GM12878 (cell line): ENCODE data around the gene CRYZL1. TPM values are rescaled to one million over a fixed set of nuclear protein-coding genes. Genes with fewer than 3 reads are reported as not detected.

ENCODE experiments used
- ATAC-seq: fragments of 200-7000 bp; cut with Tn5 transposase; 3 replicates; pipeline ENCODE4 v1.9.1; 2020; ENCODE audit warnings: mild to moderate bottlenecking, moderate library complexity
- BruUV-seq: library from RNA; stranded (reverse); fragments of 400-500 nt; replicated peaks from 2 replicates; lab custom pipeline; 2021; lab: Mats Ljungman, UMichigan
- CTCF ChIA-PET: fragments of 300-600 bp; sonication (Branson Sonifier 250); formaldehyde crosslinking; extraction: SDS; loops from one replicate; lab custom pipeline; 2021; ENCODE audit warnings: inconsistent platforms; lab: Yijun Ruan, JAX
- POLR2A ChIA-PET: fragments of 350-600 bp; formaldehyde crosslinking; extraction: SDS; loops from one replicate; lab custom pipeline; 2021; ENCODE audit warnings: inconsistent platforms; lab: Charles Lee
- RAD21 ChIA-PET: fragments of 300-600 bp; sonication (Branson Sonifier 250); formaldehyde crosslinking; loops from one replicate; lab custom pipeline; 2023; ENCODE audit warnings: antibody characterized with exemption; ENCODE audit not compliant: unreplicated experiment; lab: Charles Lee
- SMC1A ChIA-PET: fragments of 300-600 bp; sonication (Branson Sonifier 250); formaldehyde crosslinking; loops from one replicate; lab custom pipeline; 2023; ENCODE audit not compliant: unreplicated experiment, uncharacterized antibody; lab: Charles Lee
- DNase-seq: peaks from one replicate; pipeline ENCODE4 v3.0.0-alpha.2; 2011; ENCODE audit warnings: low read depth, low spot score
- FAIRE-seq: peaks from 3 replicates; lab custom pipeline; 2011; peaks lifted over from hg19 to GRCh38; lab: Jason Lieb, UNC
- H2AFZ ChIP-seq: 2 replicates; pipeline ENCODE4 v1.6.0; 2011; ENCODE audit warnings: low read depth, low read length, control low read depth; ENCODE audit not compliant: control insufficient read depth
- H3K27ac ChIP-seq: 2 replicates; pipeline ENCODE4 v1.5.1; 2011; ENCODE audit warnings: control low read depth; ENCODE audit not compliant: control insufficient read depth, insufficient read depth
- H3K27me3 ChIP-seq, 2 experiments: replicated peaks in 1 of 2; 2 replicates each; pipeline versions ENCODE4 v1.6.0 to v1.6.1; 2011; ENCODE audit warnings: low read length in 1 of 2; ENCODE audit not compliant: control insufficient read depth in 2 of 2, insufficient read depth in 2 of 2
- H3K36me3 ChIP-seq, 2 experiments: 2 replicates each; pipeline ENCODE4 v1.5.1; 2011; ENCODE audit warnings: low read length in 1 of 2; ENCODE audit not compliant: control insufficient read depth in 2 of 2, insufficient read depth in 2 of 2
- H3K4me1 ChIP-seq: 2 replicates; pipeline ENCODE4 v1.6.1; 2011; ENCODE audit warnings: mild to moderate bottlenecking, low read length, moderate library complexity, mixed read lengths; ENCODE audit not compliant: control insufficient read depth, insufficient read depth
- H3K4me2 ChIP-seq: 2 replicates; pipeline ENCODE4 v1.6.0; 2011; ENCODE audit warnings: control low read depth; ENCODE audit not compliant: control insufficient read depth, insufficient read depth
- H3K4me3 ChIP-seq: fragments of 200-600 bp; sonication (generic); 2 replicates; pipeline ENCODE4 v1.5.1; 2016
- H3K79me2 ChIP-seq: 2 replicates; pipeline ENCODE4 v1.6.0; 2011; ENCODE audit warnings: low read length; ENCODE audit not compliant: control insufficient read depth, insufficient read depth
- H3K9ac ChIP-seq: 2 replicates; pipeline ENCODE4 v1.8.0; 2011; ENCODE audit warnings: low read length, control low read depth, mixed read lengths; ENCODE audit not compliant: control insufficient read depth, insufficient read depth
- H3K9me3 ChIP-seq: replicated peaks from 3 replicates; pipeline ENCODE4 v1.5.1; 2011; ENCODE audit warnings: mild to moderate bottlenecking, low read length; ENCODE audit not compliant: control insufficient read depth, insufficient read depth
- H4K20me1 ChIP-seq: 2 replicates; pipeline ENCODE4 v1.6.0; 2011; ENCODE audit not compliant: control insufficient read depth, insufficient read depth
- ESRRA ChIP-seq: IDR thresholded peaks from 2 replicates; pipeline ENCODE4 v1.6.1; 2012; ENCODE audit warnings: mild to moderate bottlenecking, low read length, improper control_type of control experiment
- HCFC1 ChIP-seq: fragments of 150-350 bp; IDR thresholded peaks from 2 replicates; pipeline ENCODE4 v1.6.1; 2014; ENCODE audit warnings: low read length
- HDAC2 ChIP-seq: fragments of 200-600 bp; sonication (generic); IDR thresholded peaks from 2 replicates; pipeline ENCODE4 v1.6.1; 2017
- NR2C2 ChIP-seq: IDR thresholded peaks from 2 replicates; pipeline ENCODE4 v1.6.1; 2011; ENCODE audit warnings: borderline replicate concordance, low read depth; ENCODE audit not compliant: control insufficient read depth, insufficient read length
- SUZ12 ChIP-seq: fragments of 200-600 bp; sonication (generic); IDR thresholded peaks from one replicate; pipeline ENCODE4 v1.6.1; 2018; ENCODE audit warnings: antibody characterized with exemption, mild to moderate bottlenecking; ENCODE audit not compliant: unreplicated experiment
- YBX1 ChIP-seq: fragments of 450-650 bp; IDR thresholded peaks from 2 replicates; pipeline ENCODE4 v1.6.1; 2016; ENCODE audit warnings: antibody characterized with exemption
- WGBS: methylation state at CpG from one replicate; pipeline ENCODE4 v1.1.6; 2016; ENCODE audit warnings: low lambda C conversion rate; ENCODE audit not compliant: insufficient replicate concordance, insufficient coverage; ENCODE audit errors: missing lambda C conversion rate; 5-methylcytosine and 5-hydroxymethylcytosine counted together
- in situ Hi-C: fragments of 300-500 bp; cut with MboI; formaldehyde crosslinking; loops from 9 replicates; pipeline ENCODE4 v1.14.3; 2018; ENCODE audit warnings: mixed read lengths
- intact Hi-C: fragments of 100-400 bp; cut with micrococcal nuclease; formaldehyde crosslinking; loops from one replicate; pipeline ENCODE4 v1.14.2; 2022; ENCODE audit not compliant: unreplicated experiment
- polyA plus RNA-seq, 11 experiments: library from polyadenylated mRNA; depleted of rRNA in 4 of 11; unstranded in 6 of 11; stranded (reverse) in 5 of 11; fragments of >200 nt; fragmentation: Nextera tagmentation in 4 of 11; fragmentation: Illumina TruSeq in 1 of 11; extraction: Ambion mirVana in 4 of 11; extraction: Trizol in 1 of 11; gene quantifications; 1 replicate in 1 of 11; 2 replicates in 10 of 11; pipeline versions ENCODE4 v1.2.1 to v1.2.3, GENCODE V29; 2011 to 2016; ENCODE audit warnings: inconsistent platforms in 2 of 11, missing spikeins in 2 of 11, low read depth in 1 of 11
- total RNA-seq, 4 experiments: library from RNA; depleted of rRNA in 3 of 4; stranded (reverse); fragments of >200 nt in 3 of 4; fragmentation: Illumina TruSeq in 1 of 4; extraction: Trizol in 1 of 4; gene quantifications; 2 replicates each; pipeline versions ENCODE4 v1.2.1 to v1.2.3, GENCODE V29; 2013 to 2021
- TF ChIP-seq, protein P1 (sequence below): fragments of 450-650 bp; formaldehyde crosslinking; IDR thresholded peaks from 2 replicates; pipeline ENCODE4 v1.5.0; 2022; ENCODE audit warnings: mild to moderate bottlenecking, missing genetic modification characterization
- TF ChIP-seq, protein P2 (sequence below): IDR thresholded peaks from 2 replicates; pipeline ENCODE4 v1.6.1; 2012; ENCODE audit warnings: low read depth, low read length, improper control_type of control experiment

Gene CRYZL1
- total and polyA plus RNA-seq, 10 of the 15 experiments (the other 5 are each of a cell fraction or from before 2014, with no cell fraction given): 14.3 to 72.4 (median 30.7) TPM

DNA sequence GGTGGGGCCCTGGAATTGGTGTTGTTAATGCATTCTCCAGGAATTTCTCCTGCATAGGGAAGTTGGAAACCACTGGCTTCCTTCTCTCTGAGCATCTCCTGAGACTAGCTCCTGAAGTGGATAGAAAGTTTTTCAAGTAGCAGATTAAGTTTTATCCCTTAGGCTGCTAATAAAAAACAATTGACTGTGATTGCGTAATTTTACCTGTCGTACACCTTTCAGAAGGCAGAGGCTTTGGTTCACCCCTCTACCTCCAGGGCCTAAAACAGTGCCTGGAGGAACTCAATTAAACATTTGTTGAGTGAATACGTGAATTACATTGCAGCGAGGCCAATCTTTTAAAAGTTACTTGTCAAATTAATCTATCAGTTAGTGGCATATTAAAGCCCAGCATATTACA, 4.2 kb upstream of the CRYZL1 start (continued):
- TF ChIP-seq, protein P1, sequence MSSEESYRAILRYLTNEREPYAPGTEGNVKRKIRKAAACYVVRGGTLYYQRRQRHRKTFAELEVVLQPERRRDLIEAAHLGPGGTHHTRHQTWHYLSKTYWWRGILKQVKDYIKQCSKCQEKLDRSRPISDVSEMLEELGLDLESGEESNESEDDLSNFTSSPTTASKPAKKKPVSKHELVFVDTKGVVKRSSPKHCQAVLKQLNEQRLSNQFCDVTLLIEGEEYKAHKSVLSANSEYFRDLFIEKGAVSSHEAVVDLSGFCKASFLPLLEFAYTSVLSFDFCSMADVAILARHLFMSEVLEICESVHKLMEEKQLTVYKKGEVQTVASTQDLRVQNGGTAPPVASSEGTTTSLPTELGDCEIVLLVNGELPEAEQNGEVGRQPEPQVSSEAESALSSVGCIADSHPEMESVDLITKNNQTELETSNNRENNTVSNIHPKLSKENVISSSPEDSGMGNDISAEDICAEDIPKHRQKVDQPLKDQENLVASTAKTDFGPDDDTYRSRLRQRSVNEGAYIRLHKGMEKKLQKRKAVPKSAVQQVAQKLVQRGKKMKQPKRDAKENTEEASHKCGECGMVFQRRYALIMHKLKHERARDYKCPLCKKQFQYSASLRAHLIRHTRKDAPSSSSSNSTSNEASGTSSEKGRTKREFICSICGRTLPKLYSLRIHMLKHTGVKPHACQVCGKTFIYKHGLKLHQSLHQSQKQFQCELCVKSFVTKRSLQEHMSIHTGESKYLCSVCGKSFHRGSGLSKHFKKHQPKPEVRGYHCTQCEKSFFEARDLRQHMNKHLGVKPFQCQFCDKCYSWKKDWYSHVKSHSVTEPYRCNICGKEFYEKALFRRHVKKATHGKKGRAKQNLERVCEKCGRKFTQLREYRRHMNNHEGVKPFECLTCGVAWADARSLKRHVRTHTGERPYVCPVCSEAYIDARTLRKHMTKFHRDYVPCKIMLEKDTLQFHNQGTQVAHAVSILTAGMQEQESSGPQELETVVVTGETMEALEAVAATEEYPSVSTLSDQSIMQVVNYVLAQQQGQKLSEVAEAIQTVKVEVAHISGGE (CRISPR knock-in tag): no peak

DNA sequence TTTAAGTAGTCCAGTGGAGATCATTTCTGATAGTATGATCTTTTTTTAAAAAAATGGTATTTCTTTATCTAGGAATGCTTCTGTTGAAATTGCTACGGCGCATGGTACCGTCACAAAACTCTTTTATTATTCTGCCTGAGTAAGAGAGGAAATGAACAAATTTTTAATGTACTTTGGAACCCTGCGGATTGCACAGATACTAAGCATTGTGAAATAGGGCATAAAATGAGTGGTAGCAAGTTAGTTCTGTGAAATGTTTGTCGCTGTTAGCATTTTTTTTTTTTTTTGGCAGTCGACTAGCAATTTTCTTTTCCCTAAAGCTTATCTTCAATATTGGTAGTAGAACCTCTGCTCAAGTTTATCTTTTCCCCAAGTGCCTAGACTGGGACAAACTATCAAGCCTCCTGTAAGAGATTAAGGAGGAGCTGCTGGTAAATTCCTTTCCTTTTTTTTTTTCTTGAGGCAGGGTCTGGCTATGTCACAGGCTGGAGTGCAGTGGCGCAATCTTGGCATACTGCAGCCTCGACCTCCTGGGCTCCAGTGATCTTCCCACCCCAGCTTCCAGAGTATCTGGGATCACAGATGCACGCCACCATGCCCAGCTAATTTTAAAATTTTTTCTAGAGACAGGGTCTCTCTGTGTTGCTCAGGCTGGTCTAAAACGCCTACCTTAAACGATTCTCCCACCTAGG, 3.0 kb upstream of the CRYZL1 start:
- peaks cover 13% of the 10 kb centered on the region for H3K79me2 ChIP-seq
- no peak overlapping the region for H2AFZ ChIP-seq
- in situ Hi-C loops (loop anchor here (25.0 kb wide), 1 partner anchor 1257 kb away; the partner anchor contains the start of gene URB1), intact Hi-C loops (no loop called here)
- ChIA-PET POLR2A (interaction anchor here (0.5 to 1.0 kb wide), 3 partner anchors 15 to 705 kb away, joined by 3 to 4 read pairs (median 3); partner anchors contain the start of gene DONSON), SMC1A (no interaction called here), RAD21 (interaction anchor here (0.6 kb wide), 1 partner anchor 124 kb away, joined by 3 read pairs; no protein-coding TSS in a partner anchor), CTCF (interaction anchor here (0.6 to 1.4 kb wide), 4 partner anchors 16 to 710 kb away, joined by 3 to 5 read pairs (median 3); no protein-coding TSS in a partner anchor)
- H3K9ac ChIP-seq: no peak overlapping the region
- no peak for TF ChIP-seq ESRRA
- TF ChIP-seq, protein P2, sequence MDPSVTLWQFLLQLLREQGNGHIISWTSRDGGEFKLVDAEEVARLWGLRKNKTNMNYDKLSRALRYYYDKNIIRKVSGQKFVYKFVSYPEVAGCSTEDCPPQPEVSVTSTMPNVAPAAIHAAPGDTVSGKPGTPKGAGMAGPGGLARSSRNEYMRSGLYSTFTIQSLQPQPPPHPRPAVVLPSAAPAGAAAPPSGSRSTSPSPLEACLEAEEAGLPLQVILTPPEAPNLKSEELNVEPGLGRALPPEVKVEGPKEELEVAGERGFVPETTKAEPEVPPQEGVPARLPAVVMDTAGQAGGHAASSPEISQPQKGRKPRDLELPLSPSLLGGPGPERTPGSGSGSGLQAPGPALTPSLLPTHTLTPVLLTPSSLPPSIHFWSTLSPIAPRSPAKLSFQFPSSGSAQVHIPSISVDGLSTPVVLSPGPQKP: no peak
- no peak for TF ChIP-seq SUZ12
- no peak for TF ChIP-seq HDAC2
- TF ChIP-seq YBX1: no peak
- no peak for TF ChIP-seq NR2C2
- TF ChIP-seq HCFC1: no peak
- ATAC-seq: no peak
- WGBS: 67% methylated on average over 11 of the region's 11 CpGs
- no peak overlapping the region for H3K4me3 ChIP-seq
- FAIRE-seq: no peak
- no peak overlapping the region for H3K27ac ChIP-seq
- no peaks in the 10 kb centered on the region for H3K9me3 ChIP-seq
- no TSS peak for BruUV-seq
- H3K27me3 ChIP-seq: peaks cover 0 to 6% of the 10 kb centered on the region in 2 experiments; a peak in 2 of 4 replicates
- H3K4me1 ChIP-seq: no peaks in the 10 kb centered on the region
- H3K36me3 ChIP-seq: no peaks in the 10 kb centered on the region
- no peaks in the 10 kb centered on the region for H4K20me1 ChIP-seq
- no peak overlapping the region for H3K4me2 ChIP-seq
- DNase-seq: no peak
